ENCODE data around the gene HPN.
"Not testable (repeated sequence)": the region's sequence is repeated elsewhere in the genome, so short reads cannot be mapped to it uniquely, and the experiment has no call there.

Gene HPN

GRCh38 chr19:34994643-34995541, 46.6 kb upstream of the HPN start:
- Histone ChIP-seq H2AFZ (ENCODE audit: low read length) (peak overlapping the region; percentile 10; the same call in 1 of the 2 replicates), H3K9ac (ENCODE audit: low read length) (no peak overlapping the region; the same call in 1 of the 2 replicates), H3K9me2 (replicated peaks; ENCODE audit: insufficient read depth, low read length) (no peaks in the 10 kb centered on the region), H3K4me1 (ENCODE audit: low read length) (0 out of 2 replicates have a peak, but pooled peaks cover 10% of the 10 kb centered on the region), H3K4me3 (ENCODE audit: low read length) (no peak overlapping the region), H4K20me1 (ENCODE audit: insufficient read depth, low read length) (no peaks in the 10 kb centered on the region), H3F3A (ENCODE audit: insufficient read depth, low read length) (no peaks in the 10 kb centered on the region), H3K27ac (ENCODE audit: low read length) (no peak overlapping the region), H3K79me2 (ENCODE audit: low read length) (no peaks in the 10 kb centered on the region), H3K9me3 (replicated peaks; ENCODE audit: insufficient read depth, low read length) (no peaks in the 10 kb centered on the region), H3K4me2 (ENCODE audit: low read depth, low read length) (no peak overlapping the region), H3K27me3 (replicated peaks; ENCODE audit: insufficient read depth, low read length) (peaks cover 8% of the 10 kb centered on the region; the same call in 1 of the 2 replicates), H3K36me3 (replicated peaks; ENCODE audit: insufficient read depth, low read length) (no peaks in the 10 kb centered on the region)
- DNase-seq = no peak
- TF ChIP-seq CTCF (IDR thresholded peaks at IDR 0.05; ENCODE audit: low read length) (no peak), EZH2phosphoT487 (IDR thresholded peaks at IDR 0.05; ENCODE audit: low read length) (no peak), EZH2 (optimal IDR thresholded peaks at IDR 0.05; ENCODE audit: low read depth, low read length) (no peak)

- H3K4me3 ChIP-seq (ENCODE audit: low read length) = no peak overlapping the region
These were observed 46.0 kb upstream of the HPN start for GRCh38 chr19:34995551-34995950.

GRCh38 chr19:34997071-34997617, 44.4 kb upstream of the HPN start:
- Histone ChIP-seq H3K4me1 (ENCODE audit: low read length) (0 out of 2 replicates have a peak, but pooled peaks cover 10% of the 10 kb centered on the region), H4K20me1 (ENCODE audit: insufficient read depth, low read length) (no peaks in the 10 kb centered on the region), H3K4me3 (ENCODE audit: low read length) (no peak overlapping the region), H3K9ac (ENCODE audit: low read length) (no peak overlapping the region), H3F3A (ENCODE audit: insufficient read depth, low read length) (no peaks in the 10 kb centered on the region), H3K9me2 (replicated peaks; ENCODE audit: insufficient read depth, low read length) (no peaks in the 10 kb centered on the region), H3K27ac (ENCODE audit: low read length) (no peak overlapping the region), H3K4me2 (ENCODE audit: low read depth, low read length) (no peak overlapping the region), H3K79me2 (ENCODE audit: low read length) (peaks cover 6% of the 10 kb centered on the region; the same call in 1 of the 2 replicates), H3K36me3 (replicated peaks; ENCODE audit: insufficient read depth, low read length) (no peaks in the 10 kb centered on the region), H3K9me3 (replicated peaks; ENCODE audit: insufficient read depth, low read length) (no peaks in the 10 kb centered on the region), H3K27me3 (replicated peaks; ENCODE audit: insufficient read depth, low read length) (peaks cover 1% of the 10 kb centered on the region; the same call in 1 of the 2 replicates), H2AFZ (ENCODE audit: low read length) (no peak overlapping the region)
- no peak for TF ChIP-seq CTCF (IDR thresholded peaks at IDR 0.05; ENCODE audit: low read length)
- TF ChIP-seq EZH2 (optimal IDR thresholded peaks at IDR 0.05; ENCODE audit: low read depth, low read length) = no peak
- no peak for TF ChIP-seq EZH2phosphoT487 (IDR thresholded peaks at IDR 0.05; ENCODE audit: low read length)
- no peak for DNase-seq

More at GRCh38 chr19:34995551-34995950, 46.0 kb upstream of the HPN start:
- no peaks in the 10 kb centered on the region for H3K9me2 ChIP-seq (replicated peaks; ENCODE audit: insufficient read depth, low read length)
- no peak overlapping the region for H3K4me2 ChIP-seq (ENCODE audit: low read depth, low read length)
- no peak for TF ChIP-seq EZH2phosphoT487 (IDR thresholded peaks at IDR 0.05; ENCODE audit: low read length)
- no peak for TF ChIP-seq CTCF (IDR thresholded peaks at IDR 0.05; ENCODE audit: low read length)
- TF ChIP-seq EZH2 (optimal IDR thresholded peaks at IDR 0.05; ENCODE audit: low read depth, low read length) = no peak
- no peaks in the 10 kb centered on the region for H3K36me3 ChIP-seq (replicated peaks; ENCODE audit: insufficient read depth, low read length)
- H2AFZ ChIP-seq (ENCODE audit: low read length) = no peak overlapping the region
- no peak overlapping the region for H3K27ac ChIP-seq (ENCODE audit: low read length)
- no peaks in the 10 kb centered on the region for H3F3A ChIP-seq (ENCODE audit: insufficient read depth, low read length)
- no peak for DNase-seq
- H3K9me3 ChIP-seq (replicated peaks; ENCODE audit: insufficient read depth, low read length) = no peaks in the 10 kb centered on the region
- no peaks in the 10 kb centered on the region for H3K79me2 ChIP-seq (ENCODE audit: low read length)
- peaks cover 4% of the 10 kb centered on the region; the same call in 1 of the 2 replicates for H3K27me3 ChIP-seq (replicated peaks; ENCODE audit: insufficient read depth, low read length)
- H4K20me1 ChIP-seq (ENCODE audit: insufficient read depth, low read length) = no peaks in the 10 kb centered on the region
- 0 out of 2 replicates have a peak, but pooled peaks cover 10% of the 10 kb centered on the region for H3K4me1 ChIP-seq (ENCODE audit: low read length)
- H3K9ac ChIP-seq (ENCODE audit: low read length) = no peak overlapping the region

- not testable (repeated sequence) for H4K20me1 ChIP-seq (ENCODE audit: insufficient read depth, low read length); H3K9me2 ChIP-seq (replicated peaks; ENCODE audit: insufficient read depth, low read length); H3K36me3 ChIP-seq (replicated peaks; ENCODE audit: insufficient read depth, low read length); H3K4me1 ChIP-seq (ENCODE audit: low read length); H3K79me2 ChIP-seq (ENCODE audit: low read length); H3K9ac ChIP-seq (ENCODE audit: low read length); H2AFZ ChIP-seq (ENCODE audit: low read length); H3K4me3 ChIP-seq (ENCODE audit: low read length); DNase-seq; H3K27me3 ChIP-seq (replicated peaks; ENCODE audit: insufficient read depth, low read length); H3F3A ChIP-seq (ENCODE audit: insufficient read depth, low read length); H3K27ac ChIP-seq (ENCODE audit: low read length); H3K4me2 ChIP-seq (ENCODE audit: low read depth, low read length); H3K9me3 ChIP-seq (replicated peaks; ENCODE audit: insufficient read depth, low read length)
These were observed 43.3 kb upstream of the HPN start for GRCh38 chr19:34998224-34998623.

Data from MM.1S (cell line).